NCI-H774 (cell line): Measurements from ENCODE around the gene ATP9A.
"Not testable (repeated sequence)": the region's sequence is repeated elsewhere in the genome, so short reads cannot be mapped to it uniquely, and the experiment has no call there.

Source experiments
- DNase-seq: peaks from one replicate; lab custom pipeline; 2025; lab: John Stamatoyannopoulos, UW

Gene ATP9A

GRCh38 chr20:51688600-51689244, 79.5 kb downstream of the ATP9A start:
- no peak for DNase-seq

- no peak for DNase-seq
Observed at GRCh38 chr20:51687630-51688029, 80.6 kb downstream of the ATP9A start.

DNA sequence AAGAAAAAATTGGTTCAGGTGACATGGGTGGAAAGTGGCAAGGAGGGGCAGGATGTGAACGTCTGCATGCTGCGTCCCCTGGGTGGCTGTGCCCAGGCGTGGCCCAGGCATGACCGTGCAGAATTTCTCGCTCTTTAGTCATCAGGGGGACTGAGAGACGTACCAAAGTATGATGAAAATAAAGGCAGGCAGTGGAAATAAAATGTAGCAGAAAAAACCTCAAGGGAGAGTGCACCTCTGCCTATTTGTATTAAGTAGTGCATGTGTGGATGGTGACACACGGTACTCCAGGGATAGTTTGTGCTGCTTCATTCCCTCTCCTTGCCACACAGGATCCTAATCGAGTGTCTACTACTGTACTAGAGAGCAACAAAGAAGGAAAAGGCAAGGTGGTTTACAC, 81.1 kb downstream of the ATP9A start:
- no peak for DNase-seq

DNA sequence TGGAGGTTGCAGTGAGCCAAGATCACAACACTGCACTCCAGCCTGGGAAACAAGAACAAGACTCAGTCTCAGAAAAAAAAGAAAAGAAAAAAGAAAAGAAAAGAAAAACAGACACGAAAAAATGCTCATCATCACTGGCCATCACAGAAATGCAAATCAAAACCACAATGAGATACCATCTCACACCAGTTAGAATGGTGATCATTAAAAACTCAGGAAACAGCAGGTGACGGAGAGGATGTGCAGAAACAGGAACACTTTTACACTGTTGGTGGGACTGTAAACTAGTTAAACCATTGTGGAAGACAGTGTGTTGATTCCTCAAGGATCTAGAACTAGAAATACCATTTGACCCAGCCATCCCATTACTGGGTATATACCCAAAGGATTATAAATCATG, 82.7 kb downstream of the ATP9A start:
- DNase-seq = not testable (repeated sequence)

- DNase-seq = no peak
Observed at GRCh38 chr20:51680067-51680749, 88.0 kb downstream of the ATP9A start.

GRCh38 chr20:51679254-51679921, 88.8 kb downstream of the ATP9A start:
- DNase-seq = no peak

DNA sequence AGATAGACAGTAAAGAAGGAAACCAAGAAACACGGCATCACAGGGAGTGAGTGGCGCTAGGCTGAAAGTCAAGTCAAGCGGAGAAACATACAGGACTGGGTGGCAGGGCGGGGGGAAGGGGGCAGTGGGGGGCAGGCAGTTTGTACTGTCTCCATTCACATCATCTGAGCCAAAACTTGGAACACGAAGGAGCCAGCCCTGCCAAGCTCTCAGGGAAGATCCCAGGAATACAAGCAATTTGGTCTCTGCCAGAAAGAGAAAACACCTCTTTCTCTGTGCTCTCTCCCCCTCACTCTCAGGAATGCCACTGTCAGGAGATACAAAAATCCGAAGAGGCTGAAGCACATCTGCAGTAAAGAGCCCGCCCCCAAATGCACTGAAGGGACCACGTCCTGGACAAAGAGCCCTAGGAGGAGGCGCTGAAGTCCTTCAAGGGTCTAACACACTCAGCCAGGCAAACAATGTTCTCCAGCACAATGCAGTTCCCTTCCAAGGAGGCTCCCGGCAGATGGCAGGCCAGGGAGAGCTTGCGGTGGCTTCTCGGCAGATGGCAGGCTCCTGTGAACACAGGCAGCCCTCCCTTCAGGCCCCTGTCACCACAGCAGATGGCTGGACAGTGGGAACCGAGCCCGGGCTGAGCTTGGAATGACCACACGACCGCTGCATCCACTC, 90.0 kb downstream of the ATP9A start:
- DNase-seq = no peak

- DNase-seq = no peak
Observed at GRCh38 chr20:51668947-51669346, 99.2 kb downstream of the ATP9A start.

GRCh38 chr20:51668515-51668914, 99.7 kb downstream of the ATP9A start:
- no peak for DNase-seq

DNA sequence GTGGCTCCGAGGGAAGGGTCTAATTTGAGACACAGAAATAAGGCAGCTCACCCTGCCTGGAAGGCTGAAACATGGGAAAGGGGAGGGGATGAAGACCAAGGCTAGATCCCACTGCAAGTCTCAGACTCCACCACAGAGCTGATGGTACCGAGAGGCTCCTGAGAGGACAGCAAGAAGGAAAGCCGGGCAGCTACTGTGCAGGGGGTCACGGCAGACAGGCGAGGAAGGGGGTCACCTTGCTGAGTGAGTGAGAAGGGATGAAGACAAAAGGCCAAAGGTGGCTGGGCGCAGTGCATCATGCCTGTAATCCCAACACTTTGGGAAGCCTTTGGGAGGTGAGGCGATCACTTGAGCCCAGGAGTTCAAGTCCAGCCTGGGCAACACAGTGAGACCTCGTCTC, 100.7 kb downstream of the ATP9A start:
- no peak for DNase-seq

GRCh38 chr20:51667002-51667408, 101.2 kb downstream of the ATP9A start:
- DNase-seq = no peak

GRCh38 chr20:51666126-51666525, 102.1 kb downstream of the ATP9A start:
- DNase-seq = no peak

- no peak for DNase-seq
Observed at GRCh38 chr20:51665543-51666118, 102.6 kb downstream of the ATP9A start.

GRCh38 chr20:51661609-51662178, 106.5 kb downstream of the ATP9A start:
- no peak for DNase-seq

- no peak for DNase-seq
Observed at GRCh38 chr20:51660672-51661608, 107.2 kb downstream of the ATP9A start.

- no peak for DNase-seq
Observed at GRCh38 chr20:51659491-51660050, 108.6 kb downstream of the ATP9A start.

DNA sequence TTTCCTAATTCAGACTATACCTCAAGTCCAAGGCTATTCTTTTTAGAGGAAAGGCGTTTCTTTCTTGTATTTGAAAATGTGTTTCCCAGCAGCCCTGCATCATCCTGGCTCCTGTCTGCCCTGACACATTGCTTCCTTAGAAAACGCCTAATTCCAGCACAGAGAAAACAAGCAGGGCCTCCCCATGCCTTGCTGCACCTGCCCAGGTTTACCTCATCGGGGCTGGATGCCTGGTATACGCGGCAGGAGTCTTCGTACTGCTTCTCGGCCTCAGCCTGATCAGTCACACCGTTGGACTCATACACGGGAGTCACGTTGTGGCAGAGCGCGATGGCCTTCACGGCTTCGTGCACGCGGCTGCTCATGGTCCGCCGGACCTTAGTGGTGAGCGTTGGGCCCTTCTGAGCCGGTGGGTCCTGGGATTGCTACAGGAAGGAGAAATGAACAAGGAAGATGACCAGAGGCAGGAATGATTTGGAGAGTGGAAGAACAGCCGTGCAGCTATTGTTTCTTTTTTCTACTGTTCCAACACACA, 111.4 kb downstream of the ATP9A start:
- no peak for DNase-seq

- not testable (repeated sequence) for DNase-seq
Observed at GRCh38 chr20:51656089-51656488, 112.1 kb downstream of the ATP9A start.

DNA sequence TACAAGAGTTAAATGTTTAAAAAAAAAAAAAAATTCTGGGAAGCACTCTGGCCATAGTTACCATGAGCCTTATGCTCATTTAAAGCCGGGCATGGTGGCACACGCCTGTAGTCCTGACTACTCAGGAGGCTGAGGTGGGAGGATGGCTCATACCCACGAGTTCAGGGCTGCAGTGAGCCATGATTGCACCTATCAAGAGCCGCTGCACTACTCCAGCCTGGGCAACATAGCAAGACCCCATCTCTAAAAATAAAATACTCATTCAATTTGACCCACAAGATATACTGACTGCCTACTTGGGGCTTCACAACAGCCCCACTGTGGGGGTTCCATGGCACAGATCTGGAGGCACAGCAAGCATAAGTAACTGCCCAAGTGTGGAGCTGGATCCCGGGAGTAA, 113.7 kb downstream of the ATP9A start:
- DNase-seq = no peak

DNA sequence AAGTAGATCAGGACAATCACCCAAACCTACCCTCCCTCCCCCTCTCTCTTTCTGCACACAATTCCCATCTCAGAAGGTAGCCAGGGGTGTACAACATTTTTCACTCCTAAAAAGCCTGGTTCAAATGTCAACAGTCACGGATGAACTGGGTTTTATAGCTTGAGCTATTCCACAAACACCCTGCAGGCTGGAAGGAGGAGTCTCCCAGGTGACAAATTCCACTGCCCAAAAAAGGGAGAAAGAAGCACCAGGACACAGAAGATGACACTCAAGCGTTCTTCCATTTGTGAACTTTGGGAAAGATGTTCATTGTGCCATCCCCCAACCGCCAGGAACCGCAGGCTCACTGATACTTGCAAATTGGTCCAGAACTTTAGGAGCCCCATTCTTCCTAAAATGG, 114.1 kb downstream of the ATP9A start:
- no peak for DNase-seq
